HepG2 (cell line): ENCODE measurements around the gene FBXW8. TPM values are rescaled to one million over a fixed set of nuclear protein-coding genes. Genes with fewer than 3 reads are reported as not detected.

Experiments
- ATAC-seq: fragments of 200-7000 bp; cut with Tn5 transposase; 3 replicates; pipeline ENCODE4 v1.9.1; 2020; ENCODE audit warnings: mild to moderate bottlenecking, moderate library complexity
- BruUV-seq: library from RNA; stranded (reverse); fragments of 400-500 nt; replicated peaks from 2 replicates; lab custom pipeline; 2021; lab: Mats Ljungman, UMichigan
- CTCF ChIA-PET: fragments of 300-600 bp; formaldehyde crosslinking; extraction: SDS; loops from one replicate; lab custom pipeline; 2021; ENCODE audit warnings: low total read pairs, inconsistent platforms, low intra/inter-chr PET ratio; lab: Yijun Ruan, JAX
- POLR2A ChIA-PET: fragments of 350-600 bp; sonication (Branson Sonifier 250); formaldehyde crosslinking; loops from one replicate; lab custom pipeline; 2020; ENCODE audit warnings: antibody characterized with exemption, inconsistent platforms; lab: Yijun Ruan, JAX
- DNase-seq: peaks from one replicate; pipeline ENCODE4 v3.0.0-alpha.2; 2015; ENCODE audit warnings: low spot score
- FAIRE-seq: peaks from 3 replicates; lab custom pipeline; 2011; peaks lifted over from hg19 to GRCh38; lab: Jason Lieb, UNC
- H2AFZ ChIP-seq: one replicate; pipeline ENCODE4 v1.6.1; 2011; ENCODE audit warnings: low read length, inconsistent platforms
- H3K27ac ChIP-seq: fragments of 300-600 bp; 3 replicates; pipeline ENCODE4 v1.8.0; 2011; ENCODE audit warnings: mixed run types, mild to moderate bottlenecking, mixed read lengths, low read length, inconsistent platforms; ENCODE audit not compliant: insufficient read depth; ENCODE audit errors: extremely low read length
- H3K27me3 ChIP-seq, 2 experiments: fragments of 200-600 bp in 1 of 2; 2 replicates in 1 of 2; 3 replicates in 1 of 2; pipeline versions ENCODE4 v1.6.0 to v1.8.0; 2011; ENCODE audit warnings: low read length in 2 of 2, mild to moderate bottlenecking in 2 of 2, moderate library complexity in 2 of 2, inconsistent platforms in 1 of 2; ENCODE audit not compliant: insufficient read depth in 2 of 2, control insufficient read depth in 1 of 2
- H3K36me3 ChIP-seq, 2 experiments: fragments of 200-600 bp in 1 of 2; replicated peaks in 1 of 2; 2 replicates in 1 of 2; 3 replicates in 1 of 2; pipeline versions ENCODE4 v1.5.1 to v1.8.0; 2011; ENCODE audit warnings: low read length in 2 of 2, inconsistent platforms in 1 of 2; ENCODE audit not compliant: insufficient read depth in 2 of 2, control insufficient read depth in 1 of 2
- H3K4me1 ChIP-seq: 2 replicates; pipeline ENCODE4 v1.5.1; 2012; ENCODE audit warnings: low read length, inconsistent platforms; ENCODE audit not compliant: insufficient read depth
- H3K4me2 ChIP-seq: 2 replicates; pipeline ENCODE4 v1.6.0; 2011; ENCODE audit warnings: low read depth, low read length, inconsistent platforms
- H3K4me3 ChIP-seq, 3 experiments: fragments of 200-600 bp in 1 of 3; sonication (generic), shearing (Covaris generic) in 1 of 3; replicated peaks in 1 of 3; 2 replicates each; pipeline ENCODE4 v1.5.1; 2011 to 2016; ENCODE audit warnings: low read length in 3 of 3, inconsistent platforms in 2 of 3, low read depth in 2 of 3, mild to moderate bottlenecking in 2 of 3, control low read depth in 1 of 3, mixed read lengths in 1 of 3; ENCODE audit not compliant: insufficient read depth in 1 of 3
- H3K79me2 ChIP-seq: one replicate; pipeline ENCODE4 v1.6.1; 2011; ENCODE audit warnings: low read length, inconsistent platforms; ENCODE audit not compliant: insufficient read depth
- H3K9ac ChIP-seq: 2 replicates; pipeline ENCODE4 v1.6.0; 2011; ENCODE audit warnings: mild to moderate bottlenecking, low read depth, low read length, inconsistent platforms; ENCODE audit not compliant: insufficient read depth
- H3K9me3 ChIP-seq: 2 replicates; pipeline ENCODE4 v1.5.1; 2012; ENCODE audit warnings: mild to moderate bottlenecking, low read length
- H4K20me1 ChIP-seq: 2 replicates; pipeline ENCODE4 v1.6.0; 2011; ENCODE audit warnings: inconsistent platforms, mild to moderate bottlenecking, low read length, moderate library complexity; ENCODE audit not compliant: insufficient read depth
- ATF4 ChIP-seq, 2 experiments: fragments of 450-650 bp in 1 of 2; sonication (generic) in 1 of 2; formaldehyde crosslinking; IDR thresholded peaks; 2 replicates each; pipeline versions ENCODE4 v1.5.0 to v1.8.0; 2020 to 2022; ENCODE audit warnings: mild to moderate bottlenecking in 1 of 2, missing genetic modification reagents in 1 of 2
- MLLT10 ChIP-seq: sonication (generic); formaldehyde crosslinking; IDR thresholded peaks from 2 replicates; pipeline ENCODE4 v1.4.0; 2020; ENCODE audit warnings: missing genetic modification reagents
- MXD1 ChIP-seq: sonication (generic); formaldehyde crosslinking; IDR thresholded peaks from 2 replicates; pipeline ENCODE4 v1.4.0; 2020; ENCODE audit warnings: mild to moderate bottlenecking, missing genetic modification reagents
- RBM39 ChIP-seq: fragments of 200-400 bp; formaldehyde crosslinking; IDR thresholded peaks from one replicate; pipeline ENCODE4 v1.6.1; 2018; ENCODE audit warnings: antibody characterized with exemption, mild to moderate bottlenecking, low read depth, low read length; ENCODE audit not compliant: poor library complexity, severe bottlenecking
- TFE3 ChIP-seq: IDR thresholded peaks from 2 replicates; pipeline ENCODE4 v1.6.1; 2016
- ZBTB3 ChIP-seq: sonication (generic); formaldehyde crosslinking; IDR thresholded peaks from 2 replicates; pipeline ENCODE4 v1.4.0; 2020; ENCODE audit warnings: low read depth, mild to moderate bottlenecking, moderate library complexity, missing genetic modification reagents, borderline replicate concordance
- ZNF275 ChIP-seq: sonication (generic); formaldehyde crosslinking; IDR thresholded peaks from 2 replicates; pipeline ENCODE4 v1.8.0; 2022; ENCODE audit warnings: missing genetic modification reagents, mild to moderate bottlenecking, inconsistent platforms, borderline replicate concordance
- ZNF296 ChIP-seq: sonication (generic); formaldehyde crosslinking; conservative IDR thresholded peaks from 2 replicates; pipeline ENCODE4 v1.5.0; 2020; ENCODE audit warnings: mild to moderate bottlenecking, missing genetic modification reagents
- ZNF800 ChIP-seq: sonication (generic); formaldehyde crosslinking; IDR thresholded peaks from 2 replicates; pipeline ENCODE4 v1.4.0; 2020; ENCODE audit warnings: missing genetic modification reagents
- WGBS: methylation state at CpG from one replicate; pipeline ENCODE4 v1.1.6; 2017; ENCODE audit warnings: low lambda C conversion rate; 5-methylcytosine and 5-hydroxymethylcytosine counted together
- in situ Hi-C: cut with HindIII; loops from 2 replicates; pipeline ENCODE4 v1.10.0; 2017; ENCODE audit warnings: low pct_unique_long_range_greater_than_20kb; ENCODE audit not compliant: extremely low pct_ligation_motif_present
- intact Hi-C: fragments of 100-400 bp; cut with micrococcal nuclease; formaldehyde crosslinking; loops from one replicate; pipeline ENCODE4 v1.10.0; 2022; ENCODE audit not compliant: unreplicated experiment
- polyA plus RNA-seq, 8 experiments: library from polyadenylated mRNA; depleted of rRNA in 3 of 8; stranded (reverse) in 7 of 8; unstranded in 1 of 8; fragments of >200 nt; fragmentation: Illumina TruSeq in 4 of 8; extraction: Trizol in 4 of 8; gene quantifications; 2 replicates each; pipeline versions ENCODE4 v1.2.1 to v1.2.3, GENCODE V29; 2011 to 2016; ENCODE audit warnings: low read depth in 4 of 8, missing spikeins in 1 of 8, mixed read lengths in 1 of 8; ENCODE audit not compliant: insufficient read depth in 1 of 8
- total RNA-seq, 5 experiments: library from RNA; depleted of rRNA; stranded (reverse); fragments of >200 nt; fragmentation: Illumina TruSeq; extraction: Trizol; gene quantifications; 2 replicates each; pipeline ENCODE4 v1.2.3, GENCODE V29; 2016; ENCODE audit warnings: low read depth in 1 of 5

The FBXW8 gene
- total and polyA plus RNA-seq, 2 of the 13 experiments (the other 11 are each of a cell fraction or from before 2014, with no cell fraction given): 5.1 to 5.9 TPM

DNA sequence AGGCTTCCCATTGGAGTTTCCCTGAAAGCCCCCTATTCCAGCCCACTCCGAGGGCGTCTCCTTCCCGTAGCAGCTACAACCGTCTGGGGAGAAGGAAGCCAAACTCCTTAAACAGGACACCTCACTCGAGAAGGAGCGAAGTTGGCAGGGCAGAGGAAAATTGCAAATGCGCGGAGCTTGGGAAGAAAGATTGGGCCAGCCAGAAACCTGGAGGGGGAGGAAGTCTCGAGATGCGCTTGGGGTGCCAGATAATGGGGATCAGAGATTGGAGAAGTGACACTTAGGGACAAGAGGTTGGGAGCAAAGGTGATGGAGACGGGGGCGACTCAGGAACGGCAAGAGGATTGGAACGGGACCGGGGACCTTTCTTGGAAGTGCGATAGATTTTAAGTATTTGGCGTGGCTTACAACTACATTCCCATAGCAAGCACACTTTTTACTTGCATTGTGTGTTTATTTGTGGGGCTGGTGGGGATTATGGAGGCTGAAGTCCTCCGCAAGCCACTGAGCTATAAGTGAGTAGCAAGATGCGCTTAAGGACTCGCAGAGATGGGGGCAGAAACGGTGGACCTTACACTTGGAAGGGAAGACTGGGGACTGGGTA is 30.4 kb upstream of the FBXW8 start:
- CTCF ChIA-PET: interaction anchor here (1.1 kb wide), 1 partner anchor 177 kb away, joined by 5 read pairs; no protein-coding TSS in a partner anchor
- no peak for FAIRE-seq
- in situ Hi-C loops: loop anchor here (5.0 kb wide), 1 partner anchor 178 kb away; no protein-coding TSS in a partner anchor

More for the DNA sequence above, 30.4 kb upstream of the FBXW8 start:
- Histone ChIP-seq H2AFZ (no peak overlapping the region), H3K27me3 (peaks cover 19 to 82% of the 10 kb centered on the region in 2 experiments), H3K9me3 (no peaks in the 10 kb centered on the region), H3K79me2 (no peaks in the 10 kb centered on the region), H3K9ac (no peak overlapping the region), H3K4me1 (peaks cover 30% of the 10 kb centered on the region), H4K20me1 (no peaks in the 10 kb centered on the region), H3K4me2 (peak overlapping the region; percentile 84), H3K4me3 (peak overlapping the region; percentile 21 to 64 (median 36); a peak in 5 of 6 replicates), H3K27ac (no peak overlapping the region), H3K36me3 (no peaks in the 10 kb centered on the region)
- ATAC-seq (no peak), DNase-seq (no peak)
- intact Hi-C loops: no loop called here
- POLR2A ChIA-PET: no interaction called here
- 47% methylated on average over 20 of the region's 21 CpGs for WGBS
- TF ChIP-seq MXD1 (no peak), ZNF800 (CRISPR knock-in tag) (no peak), ZBTB3 (CRISPR knock-in tag) (no peak), ZNF275 (CRISPR knock-in tag) (no peak), ATF4 (CRISPR knock-in tag; IDR thresholded peaks at IDR 0.05) (no peak), RBM39 (no peak), MLLT10 (CRISPR knock-in tag) (no peak), TFE3 (CRISPR knock-in tag) (no peak), ZNF296 (CRISPR knock-in tag) (no peak)
- BruUV-seq: no TSS peak
